Pancreas (tissue), 10 donors: ENCODE data around the gene MRPS12. TPM values are rescaled to one million over a fixed set of nuclear protein-coding genes. Genes with fewer than 3 reads are reported as not detected.

Source experiments
- ATAC-seq, 4 donors: fragments of 200-7000 bp; cut with Tn5 transposase; one replicate each; pipeline versions ENCODE4 v1.8.0 to v1.9.1; 2020; ENCODE audit warnings: mild to moderate bottlenecking in 4 of 4, moderate library complexity in 4 of 4
- DNase-seq, 6 donors: peaks; one replicate each; pipeline ENCODE4 v3.0.0-alpha.2; 2020
- FAIRE-seq: peaks from 2 replicates; lab custom pipeline; 2012; peaks lifted over from hg19 to GRCh38; lab: Jason Lieb, UNC
- H3K27ac ChIP-seq, 4 donors: fragments of 200-600 bp; sonication (generic); 1 replicate in 3 of 4; 2 replicates in 1 of 4; pipeline versions ENCODE4 v1.5.0 to v1.8.0; 2020
- H3K27me3 ChIP-seq, 4 donors: fragments of 200-600 bp; one replicate each; pipeline ENCODE4 v1.8.0; 2021
- H3K36me3 ChIP-seq, 3 donors: fragments of 200-600 bp; sonication (generic) in 1 of 3; one replicate each; pipeline versions ENCODE4 v1.5.0 to v1.8.0; 2020 to 2021
- H3K4me1 ChIP-seq, 3 donors: fragments of 200-600 bp; one replicate each; pipeline ENCODE4 v1.8.0; 2021
- H3K4me3 ChIP-seq, 4 donors: fragments of 200-600 bp; sonication (generic) in 2 of 4; one replicate each; pipeline versions ENCODE4 v1.5.0 to v1.8.0; 2020 to 2021
- H3K9me3 ChIP-seq, 4 donors: fragments of 200-600 bp; one replicate each; pipeline ENCODE4 v1.8.0; 2021
- WGBS, 2 donors: extraction: QIAGEN DNeasy Blood & Tissue Kit; methylation state at CpG; one replicate each; pipeline ENCODE4 v1.1.7; 2013; 5-methylcytosine and 5-hydroxymethylcytosine counted together
- intact Hi-C, 3 donors: fragments of 100-400 bp; cut with DNase I; formaldehyde crosslinking; loops; one replicate each; pipeline versions ENCODE4 v1.11.1 to v1.14.2; 2022
- polyA plus RNA-seq, 2 donors: library from polyadenylated mRNA; stranded (reverse); fragments of 200-250 nt; gene quantifications; one replicate each; pipeline ENCODE4 v1.2.3, GENCODE V29; 2013
- total RNA-seq, 6 donors: library from RNA; stranded (reverse); fragmentation: NEBNext Ultra II Directional in 4 of 6; extraction: Animal tissue kit (Norgen Biotek cat#: 25700) in 4 of 6; gene quantifications; one replicate each; pipeline versions ENCODE4 v1.2.1 to v1.2.4, GENCODE V29; 2021 to 2023
- TF ChIP-seq, protein P1 (sequence below), 4 donors: fragments of 200-600 bp; sonication (generic) in 3 of 4; IDR thresholded peaks; one replicate each; pipeline versions ENCODE4 v1.5.0 to v1.8.0; 2021; ENCODE audit warnings: antibody characterized with exemption in 4 of 4
- donor health status: healthy with polysubstance abuse.
- donor health status: DM: no; HTN: no; CAD: no; lungs with moderate emphysema.
- donor health status: DM: no; HTN: no; CAD: no.
- donor health status: control.
- donor health status: control.
- donor health status: Bipolar disorder and iron deficiency.
- donor health status: DM: yes; HTN: yes; CAD: no.
- donor health status: DM: no; HTN: no; CAD: no.
- donor health status: DM: no; HTN: no; CAD: no.
- donor health status: DM: yes; HTN: yes; CAD: no.

Gene MRPS12
- total and polyA plus RNA-seq, 8 donors = 9.8 to 19.5 (median 14.3) TPM

GRCh38 chr19:38901683-38902082 is 29.1 kb upstream of the MRPS12 start:
- DNase-seq (no peak), FAIRE-seq (no peak), ATAC-seq (no peak)
- Histone ChIP-seq H3K4me3 (no peak overlapping the region), H3K4me1 (peaks cover 0 to 19% (median 5%) of the 10 kb centered on the region in 3 donors), H3K9me3 (no peaks in the 10 kb centered on the region), H3K27me3 (no peaks in the 10 kb centered on the region), H3K36me3 (peaks cover 0 to 9% (median 5%) of the 10 kb centered on the region in 3 donors), H3K27ac (no peak overlapping the region)
- TF ChIP-seq, protein P1, sequence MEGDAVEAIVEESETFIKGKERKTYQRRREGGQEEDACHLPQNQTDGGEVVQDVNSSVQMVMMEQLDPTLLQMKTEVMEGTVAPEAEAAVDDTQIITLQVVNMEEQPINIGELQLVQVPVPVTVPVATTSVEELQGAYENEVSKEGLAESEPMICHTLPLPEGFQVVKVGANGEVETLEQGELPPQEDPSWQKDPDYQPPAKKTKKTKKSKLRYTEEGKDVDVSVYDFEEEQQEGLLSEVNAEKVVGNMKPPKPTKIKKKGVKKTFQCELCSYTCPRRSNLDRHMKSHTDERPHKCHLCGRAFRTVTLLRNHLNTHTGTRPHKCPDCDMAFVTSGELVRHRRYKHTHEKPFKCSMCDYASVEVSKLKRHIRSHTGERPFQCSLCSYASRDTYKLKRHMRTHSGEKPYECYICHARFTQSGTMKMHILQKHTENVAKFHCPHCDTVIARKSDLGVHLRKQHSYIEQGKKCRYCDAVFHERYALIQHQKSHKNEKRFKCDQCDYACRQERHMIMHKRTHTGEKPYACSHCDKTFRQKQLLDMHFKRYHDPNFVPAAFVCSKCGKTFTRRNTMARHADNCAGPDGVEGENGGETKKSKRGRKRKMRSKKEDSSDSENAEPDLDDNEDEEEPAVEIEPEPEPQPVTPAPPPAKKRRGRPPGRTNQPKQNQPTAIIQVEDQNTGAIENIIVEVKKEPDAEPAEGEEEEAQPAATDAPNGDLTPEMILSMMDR (IDR thresholded peaks at IDR 0.05) = no peak
- intact Hi-C loops = no loop called here
- WGBS, 2 donors = 98 to 100% methylated on average over 1 of the region's 1 CpG

DNA sequence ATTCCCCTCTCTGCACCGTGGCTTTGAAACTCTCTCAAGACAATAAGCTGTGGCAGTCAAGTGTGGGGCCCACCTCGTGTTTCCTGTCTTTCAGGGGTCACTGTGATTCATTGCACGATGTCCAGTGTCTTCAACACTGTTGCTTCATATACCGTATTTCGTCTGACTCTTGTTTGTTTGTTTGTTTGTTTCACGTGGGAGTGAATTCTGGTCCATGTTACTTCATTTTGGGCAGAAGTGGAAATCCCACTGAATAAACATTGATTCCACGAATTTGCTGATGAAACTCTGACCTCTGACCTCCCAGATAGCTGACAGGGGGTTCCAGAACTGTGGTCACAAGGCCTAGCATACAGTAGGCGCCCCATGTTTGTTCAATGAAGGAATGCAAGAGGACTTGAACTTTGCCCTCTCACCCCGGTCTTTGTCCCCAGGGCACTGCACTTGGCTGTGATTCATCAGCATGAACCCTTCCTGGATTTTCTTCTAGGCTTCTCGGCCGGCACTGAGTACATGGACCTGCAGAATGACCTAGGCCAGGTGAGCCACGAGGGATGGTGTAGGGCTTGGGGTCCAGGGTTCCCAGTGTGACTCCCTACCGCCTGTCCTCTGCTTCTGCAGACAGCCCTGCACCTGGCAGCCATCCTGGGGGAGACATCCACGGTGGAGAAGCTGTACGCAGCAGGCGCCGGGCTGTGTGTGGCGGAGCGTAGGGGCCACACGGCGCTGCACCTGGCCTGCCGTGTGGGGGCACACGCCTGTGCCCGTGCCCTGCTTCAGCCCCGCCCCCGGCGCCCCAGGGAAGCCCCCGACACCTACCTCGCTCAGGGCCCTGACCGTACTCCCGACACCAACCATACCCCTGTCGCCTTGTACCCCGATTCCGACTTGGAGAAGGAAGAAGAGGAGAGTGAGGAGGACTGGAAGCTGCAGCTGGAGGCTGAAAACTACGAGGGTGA is 25.9 kb upstream of the MRPS12 start:
- Histone ChIP-seq H3K4me1 (peaks cover 0 to 8% (median 5%) of the 10 kb centered on the region in 3 donors), H3K4me3 (no peak overlapping the region), H3K9me3 (no peaks in the 10 kb centered on the region), H3K27me3 (no peaks in the 10 kb centered on the region), H3K27ac (no peak overlapping the region), H3K36me3 (peaks cover 0 to 12% (median 9%) of the 10 kb centered on the region in 3 donors)
- intact Hi-C loops = no loop called here
- TF ChIP-seq, protein P1 (IDR thresholded peaks at IDR 0.05) = no peak
- no peak for FAIRE-seq
- ATAC-seq = no peak
- WGBS, 2 donors = 86 to 90% methylated on average over 35 of the region's 35 CpGs
- DNase-seq = no peak

- TF ChIP-seq, protein P1 (IDR thresholded peaks at IDR 0.05) = no peak
- Histone ChIP-seq H3K36me3 (peaks cover 0 to 12% (median 9%) of the 10 kb centered on the region in 3 donors), H3K27me3 (no peaks in the 10 kb centered on the region), H3K4me3 (no peak overlapping the region), H3K9me3 (no peaks in the 10 kb centered on the region), H3K27ac (no peak overlapping the region), H3K4me1 (peaks cover 0 to 7% (median 3%) of the 10 kb centered on the region in 3 donors)
- DNase-seq (no peak), ATAC-seq (no peak), FAIRE-seq (no peak)
- 96% methylated on average over 4 of the region's 4 CpGs for WGBS, 2 donors
- intact Hi-C loops = no loop called here
These were observed 25.1 kb upstream of the MRPS12 start for GRCh38 chr19:38905620-38906019.

- ATAC-seq = no peak
These were observed 23.5 kb upstream of the MRPS12 start for GRCh38 chr19:38907227-38907626.

More at GRCh38 chr19:38907227-38907626, 23.5 kb upstream of the MRPS12 start:
- Histone ChIP-seq H3K4me1 (no peaks in the 10 kb centered on the region), H3K27me3 (no peaks in the 10 kb centered on the region), H3K36me3 (peaks cover 0 to 12% (median 9%) of the 10 kb centered on the region in 3 donors), H3K27ac (no peak overlapping the region), H3K4me3 (no peak overlapping the region), H3K9me3 (no peaks in the 10 kb centered on the region)
- intact Hi-C loops = no loop called here
- FAIRE-seq = no peak
- no peak for DNase-seq
- TF ChIP-seq, protein P1 (IDR thresholded peaks at IDR 0.05) = no peak
- 94% methylated on average over 29 of the region's 29 CpGs for WGBS, 2 donors
